ENCODE measurements around the gene WSCD1.

WSCD1 gene

DNA sequence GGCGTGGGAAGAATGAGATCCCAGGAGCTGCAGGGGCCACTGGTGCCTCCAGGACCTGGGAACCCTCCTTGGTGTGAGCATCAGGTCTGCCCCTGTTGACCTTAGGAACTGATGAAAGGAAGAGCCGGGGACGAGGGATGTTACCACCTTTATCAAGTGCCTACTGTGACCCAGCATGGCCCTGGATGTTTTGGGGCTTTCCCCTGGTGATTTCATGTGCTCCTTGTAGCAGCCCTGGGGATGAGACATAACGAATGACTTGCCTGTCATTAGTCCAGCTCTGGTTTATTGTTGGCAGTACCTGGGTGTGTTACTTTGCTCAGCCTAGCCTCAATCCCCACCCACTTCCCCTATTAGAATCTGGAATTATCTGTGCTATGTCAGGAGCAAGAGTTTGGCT, 39.9 kb downstream of the WSCD1 start:
- DNase-seq = no peak

DNA sequence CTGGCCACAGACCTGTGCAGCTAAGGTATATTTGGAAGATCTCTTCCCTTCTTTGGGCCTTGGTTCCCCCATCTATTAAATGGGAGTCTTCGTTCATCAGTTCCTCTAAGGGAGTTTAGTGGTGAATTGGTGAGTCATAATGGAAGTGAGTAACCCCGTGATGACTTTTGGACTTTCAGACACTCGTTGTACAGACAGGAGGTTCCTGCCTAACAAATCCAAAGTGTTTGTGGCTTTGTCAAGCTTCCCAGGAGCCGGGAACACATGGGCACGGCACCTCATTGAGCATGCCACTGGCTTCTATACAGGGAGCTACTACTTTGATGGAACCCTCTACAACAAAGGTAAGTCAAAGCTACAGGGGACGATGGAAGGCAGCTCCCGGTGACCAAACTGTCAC, 40.4 kb downstream of the WSCD1 start:
- DNase-seq = no peak

GRCh38 chr17:6120351-6120750, 50.2 kb downstream of the WSCD1 start:
- DNase-seq = peak; percentile 42

DNA sequence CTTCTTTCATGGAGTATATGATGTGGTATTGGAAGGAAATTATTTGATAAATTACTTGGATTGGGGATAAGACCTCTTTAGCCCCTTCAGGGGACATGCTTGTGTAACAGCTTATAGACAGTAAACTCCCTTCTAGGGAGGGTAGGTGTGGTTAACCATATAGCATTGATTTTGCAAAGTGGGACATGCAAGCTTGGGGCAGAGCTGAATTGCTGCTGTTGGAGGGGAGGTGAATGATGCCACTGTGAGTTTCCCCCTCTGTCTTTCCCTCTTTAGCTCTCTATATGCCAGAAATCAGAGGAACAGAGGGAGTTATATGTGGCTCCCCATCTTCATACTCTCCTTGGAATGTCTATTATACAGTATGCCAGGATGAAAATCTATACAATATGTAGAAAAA, 54.7 kb downstream of the WSCD1 start:
- DNase-seq = no peak

GRCh38 chr17:6126768-6127167, 56.6 kb downstream of the WSCD1 start:
- peak; percentile 9 for DNase-seq

GRCh38 chr17:6134721-6135120, 64.5 kb downstream of the WSCD1 start:
- DNase-seq = no peak

DNA sequence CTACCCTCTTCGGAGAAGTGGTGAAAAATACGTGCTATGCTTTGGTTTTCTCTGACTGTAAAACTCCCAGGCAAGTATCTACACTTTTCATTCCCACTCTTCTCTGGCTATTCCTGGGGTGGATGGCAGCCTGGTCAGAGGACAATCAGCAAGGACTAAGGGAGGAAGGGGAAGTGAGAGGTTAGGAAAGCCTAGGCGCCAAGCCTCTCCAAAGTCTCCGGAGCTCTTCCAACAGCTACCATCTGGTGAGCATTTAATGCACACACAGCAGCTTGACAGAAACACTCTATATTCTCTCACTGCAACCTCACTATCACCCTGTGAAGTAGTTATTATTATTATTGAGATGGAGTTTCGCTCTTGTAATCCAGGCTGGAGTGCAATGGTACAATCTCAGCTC, 65.1 kb downstream of the WSCD1 start:
- no peak for DNase-seq

GRCh38 chr17:6135996-6136395, 65.8 kb downstream of the WSCD1 start:
- no peak for DNase-seq

DNA sequence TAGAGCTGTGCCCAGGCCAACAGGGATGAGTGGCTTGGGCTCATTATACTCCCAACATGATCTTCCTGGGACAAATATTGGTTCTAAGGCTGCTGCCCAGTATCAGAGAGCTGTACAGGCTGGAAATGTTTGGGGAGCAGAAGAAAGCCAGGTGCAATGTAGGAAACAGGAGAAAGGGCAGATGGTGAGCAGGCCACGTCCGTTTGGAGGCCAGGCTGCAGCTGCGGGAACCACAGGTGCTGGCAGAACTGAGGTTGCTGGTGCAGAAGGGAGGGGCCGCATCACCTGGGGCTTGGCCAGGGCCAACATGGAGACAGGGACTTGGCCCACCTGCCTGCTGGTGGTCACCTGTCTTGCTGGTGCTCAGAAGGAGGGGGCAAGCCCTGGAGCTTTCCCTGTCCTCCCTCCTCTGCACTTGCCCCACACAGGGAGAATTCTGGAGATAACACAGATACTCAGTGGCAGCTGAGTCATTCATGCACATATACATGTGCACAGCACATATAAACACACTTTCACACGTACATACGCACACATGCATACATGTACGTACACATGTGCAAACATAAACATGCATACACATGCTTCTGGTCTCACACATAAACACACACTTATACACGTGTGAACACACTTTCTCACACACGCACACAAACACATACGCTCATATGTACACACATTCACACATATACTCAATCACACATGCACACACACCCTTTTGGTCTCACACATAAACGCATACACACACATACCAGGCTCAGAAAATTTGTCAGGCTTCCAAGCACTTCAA, 67.7 kb downstream of the WSCD1 start:
- DNase-seq = no peak

DNA sequence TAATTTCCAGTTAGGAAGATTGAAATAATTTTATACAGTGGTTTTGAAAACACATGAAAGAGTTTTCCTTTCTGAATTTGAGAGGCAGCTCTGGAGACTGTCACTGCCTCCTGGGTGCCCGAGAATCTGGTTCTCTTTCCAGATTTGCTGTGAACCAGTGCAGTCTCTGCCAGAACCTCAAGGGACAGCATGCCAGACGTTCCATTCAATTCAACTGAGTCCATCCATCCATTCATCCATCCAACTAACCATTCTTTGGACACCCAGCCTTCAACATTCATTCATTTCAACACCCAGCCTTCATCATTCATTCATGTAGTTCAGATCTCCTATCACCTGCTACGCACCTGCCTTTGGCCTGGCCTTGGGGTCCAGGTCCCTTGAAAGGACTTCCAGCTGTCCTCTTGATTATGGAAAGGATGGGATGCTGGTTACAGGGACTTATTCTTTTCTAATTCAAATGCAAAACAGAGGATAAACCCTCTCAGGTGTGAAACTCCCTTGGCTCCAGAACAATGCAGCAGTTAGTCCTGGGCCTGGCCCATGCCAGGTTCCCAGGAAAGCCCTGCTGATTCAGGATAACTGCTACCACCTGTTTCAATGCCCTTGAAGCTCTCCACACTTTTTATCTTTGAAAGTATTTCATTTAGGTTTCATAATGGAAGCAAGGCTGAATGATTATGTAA, 68.7 kb downstream of the WSCD1 start:
- no peak for DNase-seq

DNA sequence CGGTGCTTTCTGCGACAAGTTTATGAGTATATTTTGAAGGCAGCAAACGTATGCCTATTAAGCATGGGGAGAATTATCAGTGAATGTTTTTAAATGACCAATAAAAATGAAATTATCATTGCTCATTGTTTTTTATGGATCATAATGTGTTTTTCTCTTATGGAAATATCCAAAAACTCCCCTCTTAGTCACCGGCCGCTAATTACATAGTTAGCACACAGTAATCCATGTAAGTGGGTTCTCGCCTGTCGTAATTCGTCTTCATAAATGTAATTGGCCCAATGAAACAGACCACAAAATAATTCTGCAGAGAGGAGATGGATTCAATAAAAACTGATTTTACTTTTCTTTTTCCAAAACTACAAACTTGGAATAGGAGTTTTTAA, 69.3 kb downstream of the WSCD1 start:
- no peak for DNase-seq

DNA sequence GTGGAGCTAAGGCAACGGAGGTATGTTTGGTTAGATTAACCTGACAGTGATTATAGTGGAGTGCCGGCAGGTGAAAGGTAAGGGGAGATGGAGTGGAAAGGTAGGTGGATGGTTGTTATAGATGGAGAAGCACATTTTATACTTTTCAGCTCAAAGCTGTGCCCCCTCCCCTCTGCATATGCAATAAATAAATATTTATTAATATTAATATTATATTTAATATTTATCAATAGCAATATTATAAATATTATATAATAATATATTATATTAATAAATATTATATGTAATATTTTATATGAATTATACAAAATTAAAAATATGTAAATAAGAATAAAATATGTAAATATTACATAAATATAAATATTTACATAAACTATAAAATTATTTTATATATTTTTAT, 70.0 kb downstream of the WSCD1 start:
- DNase-seq = no peak

- DNase-seq = no peak
Observed at GRCh38 chr17:6140728-6141330, 70.7 kb downstream of the WSCD1 start.

DNA sequence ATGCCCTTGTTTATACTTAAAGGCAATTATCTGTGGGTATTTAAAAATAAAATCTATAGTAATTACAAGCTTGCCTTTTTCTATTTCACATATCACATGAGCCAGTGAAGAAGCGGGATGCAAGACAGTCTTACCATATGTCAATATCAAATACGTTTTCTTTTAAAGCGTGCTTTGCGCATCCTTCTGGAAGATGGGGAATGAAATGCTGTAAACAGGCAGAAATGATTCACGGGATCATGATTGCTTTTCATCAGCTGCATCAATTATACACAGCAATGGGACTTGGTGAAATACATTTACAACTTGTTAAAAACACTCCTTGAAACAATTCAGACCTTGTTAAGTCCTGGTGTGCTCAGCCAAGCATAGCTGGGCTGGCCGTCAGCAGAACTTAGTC, 72.5 kb downstream of the WSCD1 start:
- no peak for DNase-seq

DNA sequence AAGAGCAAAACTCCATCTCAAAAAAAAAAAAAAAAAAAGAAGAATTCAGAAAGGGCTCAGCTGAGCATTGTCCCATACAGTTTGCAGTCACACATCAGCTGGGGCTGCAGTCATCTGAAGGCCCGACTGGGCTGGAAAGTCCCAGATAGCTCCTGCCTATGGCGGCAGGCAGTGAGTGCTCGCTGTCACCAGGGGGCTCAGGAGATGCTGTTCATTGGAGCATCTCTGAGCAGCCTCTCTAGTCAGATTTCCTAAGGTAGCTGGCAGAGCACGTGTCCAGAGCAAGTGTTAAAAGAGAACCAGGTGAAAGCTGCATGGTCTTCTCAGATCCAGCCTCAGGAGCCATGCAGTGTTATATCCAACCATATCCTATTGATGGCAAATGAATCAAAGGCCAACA, 75.8 kb downstream of the WSCD1 start:
- no peak for DNase-seq

DNA sequence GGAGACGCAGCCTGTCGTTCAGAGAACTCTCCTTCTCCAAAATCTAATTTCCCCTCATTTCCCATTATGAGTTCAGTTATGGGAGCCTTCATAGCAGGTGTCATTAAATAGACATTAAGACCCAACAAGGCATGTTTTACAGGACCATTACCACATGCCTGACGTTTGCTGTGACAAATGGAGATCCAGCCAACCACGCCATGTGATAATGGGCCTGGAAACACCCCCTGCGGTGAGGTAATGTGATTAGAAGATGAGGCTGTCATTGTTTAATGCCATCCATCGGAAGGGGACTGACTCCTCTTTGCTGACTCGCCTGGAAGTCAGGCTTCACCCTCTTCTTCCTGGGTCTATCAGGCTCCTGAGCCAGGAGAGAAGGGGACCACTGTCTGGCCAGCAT, 76.9 kb downstream of the WSCD1 start:
- DNase-seq = no peak

- DNase-seq = no peak
Observed at GRCh38 chr17:6153375-6153774, 83.2 kb downstream of the WSCD1 start.

GRCh38 chr17:6157716-6158115, 87.5 kb downstream of the WSCD1 start:
- no peak for DNase-seq

DNA sequence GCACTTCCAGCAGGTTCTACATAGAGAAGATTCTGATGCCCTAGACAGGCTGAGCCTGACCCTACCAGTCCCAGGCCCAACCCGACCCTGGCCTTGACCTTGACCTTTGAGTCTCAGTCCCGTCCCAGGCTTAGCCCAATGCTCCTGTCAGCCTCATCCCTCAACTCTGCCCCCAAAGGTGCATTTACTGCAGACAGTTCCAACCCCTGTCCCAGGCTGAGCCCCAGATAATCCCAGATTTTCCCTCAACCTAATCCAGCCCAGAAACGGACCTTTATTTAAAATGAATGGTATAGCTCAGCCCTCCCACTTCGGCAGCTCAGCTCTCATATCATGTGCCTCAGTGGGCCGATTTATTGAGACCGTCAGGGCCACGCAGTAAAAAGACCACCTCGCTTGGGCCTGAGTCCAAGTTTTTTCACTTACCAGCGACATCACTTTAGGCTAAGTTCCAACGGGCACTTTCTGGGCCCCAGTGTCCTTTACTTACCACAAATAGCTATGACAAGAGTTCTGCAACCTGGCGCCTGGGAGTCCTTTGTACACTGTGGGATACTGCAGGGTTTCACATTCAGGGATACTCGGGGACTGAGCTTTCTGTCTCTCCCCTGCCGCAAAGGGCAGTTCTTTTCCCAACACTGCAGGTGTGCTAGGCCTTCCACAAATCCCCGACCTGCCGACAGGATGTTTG, 89.5 kb downstream of the WSCD1 start:
- DNase-seq = no peak

DNA sequence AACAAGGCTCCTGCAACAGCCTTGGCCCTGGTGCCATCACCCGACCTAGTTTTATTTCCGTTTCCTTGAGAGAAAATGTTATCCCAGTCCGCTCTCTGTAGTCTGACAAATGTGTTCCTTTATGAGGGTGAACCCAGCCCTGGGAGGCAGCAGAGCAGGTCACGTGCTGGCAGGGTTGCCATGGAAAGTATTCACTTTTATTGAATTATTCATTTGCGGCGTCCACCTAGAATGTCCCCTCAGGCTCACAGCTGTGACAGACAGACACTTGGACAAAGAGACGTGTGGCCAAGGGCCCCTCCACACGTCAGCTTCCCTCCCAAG, 90.0 kb downstream of the WSCD1 start:
- DNase-seq = no peak

- DNase-seq = no peak
Observed at GRCh38 chr17:6160911-6161855, 91.0 kb downstream of the WSCD1 start.

DNA sequence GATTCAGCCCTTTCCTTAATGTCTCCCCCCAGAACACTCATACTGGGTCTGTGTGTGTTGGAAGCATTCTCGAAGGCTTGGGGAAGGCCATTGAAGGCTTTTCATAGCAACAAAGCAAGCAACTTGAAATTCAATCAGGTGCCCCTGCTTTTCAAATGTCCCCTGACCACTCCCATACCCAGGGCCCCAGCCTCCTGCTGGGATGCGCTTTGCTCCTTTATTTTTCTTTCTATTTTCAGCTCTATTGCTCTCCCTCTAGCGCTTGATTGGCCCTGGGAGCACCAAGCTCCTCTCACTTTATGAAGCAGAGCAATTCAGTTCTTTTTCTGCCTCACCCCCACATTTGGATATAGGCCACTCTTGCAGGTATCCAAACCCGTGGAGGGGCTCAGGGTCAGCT, 92.0 kb downstream of the WSCD1 start:
- no peak for DNase-seq

DNA sequence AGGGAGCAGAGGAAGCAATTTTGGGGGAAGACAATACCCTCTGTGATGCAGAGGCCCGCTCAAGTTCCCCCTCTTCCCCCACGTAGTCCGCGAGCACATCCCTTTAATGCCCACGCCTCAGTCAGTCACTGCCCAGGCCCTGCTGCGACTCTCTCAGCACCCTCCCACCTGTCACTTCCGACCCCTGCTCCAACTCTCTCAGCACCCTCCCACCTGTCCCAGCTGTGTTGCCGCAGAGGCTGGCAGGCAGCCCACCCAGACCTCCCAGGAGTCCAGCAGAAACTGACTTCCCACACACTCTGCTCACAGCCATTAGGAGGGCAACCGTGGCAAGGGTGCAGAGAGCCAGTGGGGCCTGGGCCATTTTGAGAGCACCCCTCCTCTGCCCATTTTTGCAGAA, 92.7 kb downstream of the WSCD1 start:
- no peak for DNase-seq

All from activated CD8-positive, alpha-beta memory T cell treated with anti-CD3 and anti-CD28 coated beads for 24 hours (primary cell).